Loucy (cell line): ENCODE data around the gene KRTAP10-10.

ENCODE experiments used
- H2AFZ ChIP-seq: fragments of 200-600 bp; sonication (generic); 2 replicates; pipeline ENCODE4 v1.6.0; 2016; ENCODE audit warnings: antibody characterized with exemption, mild to moderate bottlenecking, low read length, moderate library complexity
- H3F3A ChIP-seq: fragments of 200-600 bp; 2 replicates; pipeline ENCODE4 v1.6.0; 2016; ENCODE audit warnings: antibody characterized with exemption, low read depth, mild to moderate bottlenecking
- H3K27me3 ChIP-seq: fragments of 200-600 bp; sonication (generic); 2 replicates; pipeline ENCODE4 v1.6.1; 2014; ENCODE audit warnings: low read length, mild to moderate bottlenecking; ENCODE audit not compliant: insufficient read depth, poor library complexity, severe bottlenecking
- H3K36me3 ChIP-seq: fragments of 200-600 bp; sonication (generic); 2 replicates; pipeline ENCODE4 v1.6.1; 2016; ENCODE audit warnings: low read length; ENCODE audit not compliant: insufficient read depth
- H3K4me1 ChIP-seq: fragments of 200-600 bp; sonication (generic); 2 replicates; pipeline ENCODE4 v1.5.1; 2014; ENCODE audit warnings: low read length, mild to moderate bottlenecking; ENCODE audit not compliant: insufficient read depth, poor library complexity, severe bottlenecking
- H3K4me2 ChIP-seq: fragments of 200-600 bp; sonication (generic); 2 replicates; pipeline ENCODE4 v1.6.0; 2014; ENCODE audit warnings: antibody characterized with exemption, low read length, low read depth, mild to moderate bottlenecking; ENCODE audit not compliant: poor library complexity, severe bottlenecking
- H3K4me3 ChIP-seq: fragments of 200-600 bp; sonication (generic); 2 replicates; pipeline ENCODE4 v1.5.1; 2014; ENCODE audit warnings: low read length, mild to moderate bottlenecking, mixed read lengths; ENCODE audit not compliant: poor library complexity, severe bottlenecking
- H3K79me2 ChIP-seq: fragments of 200-600 bp; sonication (generic); 2 replicates; pipeline ENCODE4 v1.6.1; 2014; ENCODE audit warnings: low read length; ENCODE audit not compliant: insufficient read depth
- H3K9ac ChIP-seq: fragments of 200-600 bp; sonication (generic); 2 replicates; pipeline ENCODE4 v1.6.0; 2014; ENCODE audit warnings: mild to moderate bottlenecking, low read depth, low read length, moderate library complexity; ENCODE audit not compliant: poor library complexity, severe bottlenecking
- H3K9me2 ChIP-seq: fragments of 200-600 bp; sonication (generic); replicated peaks from 2 replicates; pipeline ENCODE4 v1.6.1; 2016; ENCODE audit warnings: low read depth, low read length, mixed read lengths
- H3K9me3 ChIP-seq: fragments of 200-600 bp; sonication (generic); 2 replicates; pipeline ENCODE4 v1.6.1; 2014; ENCODE audit warnings: mild to moderate bottlenecking, antibody characterized with exemption, low read length, low read depth; ENCODE audit not compliant: insufficient read depth
- H4K20me1 ChIP-seq: fragments of 200-600 bp; sonication (generic); 2 replicates; pipeline ENCODE4 v1.6.0; 2014; ENCODE audit warnings: antibody characterized with exemption, low read length, mild to moderate bottlenecking; ENCODE audit not compliant: insufficient read depth, poor library complexity, severe bottlenecking
- CTCF ChIP-seq: fragments of 200-600 bp; sonication (generic); conservative IDR thresholded peaks from 2 replicates; pipeline ENCODE4 v1.5.1; 2014; ENCODE audit warnings: mild to moderate bottlenecking, antibody characterized with exemption, low read length
- EZH2phosphoT487 ChIP-seq: fragments of 200-600 bp; IDR thresholded peaks from 2 replicates; pipeline ENCODE4 v1.6.1; 2018; ENCODE audit warnings: antibody characterized with exemption, mild to moderate bottlenecking, moderate library complexity, borderline replicate concordance

The KRTAP10-10 gene

GRCh38 chr21:44637018-44637850 is at the start of gene KRTAP10-10:
Gene KRTAP10-10 (plus strand): TSS chr21:44637356. CDS start chr21:44637418, 62 bp downstream.
- H2AFZ ChIP-seq: no peak within 1 kb of the TSS
- no peak within 1 kb of the TSS for H3K4me2 ChIP-seq
- H3K9me2 ChIP-seq: no peaks in the 10 kb centered on the region
- H3K79me2 ChIP-seq: no peaks in the 10 kb centered on the region
- TF ChIP-seq CTCF (no peak), EZH2phosphoT487 (no peak)
- H3K36me3 ChIP-seq: no peaks in the 10 kb centered on the region
- peaks cover 6% of the 10 kb centered on the region; the same call in 1 of the 2 replicates for H3K9me3 ChIP-seq
- no peaks in the 10 kb centered on the region for H3K27me3 ChIP-seq
- H4K20me1 ChIP-seq: no peaks in the 10 kb centered on the region
- H3K4me3 ChIP-seq: no peak within 1 kb of the TSS
- no peak within 1 kb of the TSS for H3K9ac ChIP-seq
- H3F3A ChIP-seq: no peaks in the 10 kb centered on the region
- H3K4me1 ChIP-seq: no peaks in the 10 kb centered on the region

- Histone ChIP-seq H2AFZ (no peak overlapping the region), H3K27me3 (no peaks in the 10 kb centered on the region), H4K20me1 (no peaks in the 10 kb centered on the region), H3K9ac (no peak overlapping the region), H3K9me2 (no peaks in the 10 kb centered on the region), H3K4me3 (no peak overlapping the region), H3K4me1 (no peaks in the 10 kb centered on the region), H3K79me2 (no peaks in the 10 kb centered on the region), H3K4me2 (no peak overlapping the region), H3F3A (no peaks in the 10 kb centered on the region), H3K36me3 (no peaks in the 10 kb centered on the region), H3K9me3 (no peaks in the 10 kb centered on the region)
- no peak for TF ChIP-seq CTCF
- no peak for TF ChIP-seq EZH2phosphoT487
Observed at GRCh38 chr21:44589094-44589493, 48.1 kb upstream of the KRTAP10-10 start.

- H3K27me3 ChIP-seq: no peaks in the 10 kb centered on the region
- no peaks in the 10 kb centered on the region for H3K36me3 ChIP-seq
- H3K4me2 ChIP-seq: no peak overlapping the region
- no peaks in the 10 kb centered on the region for H3F3A ChIP-seq
- no peak overlapping the region for H3K4me3 ChIP-seq
- no peak overlapping the region for H3K9ac ChIP-seq
- H2AFZ ChIP-seq: no peak overlapping the region
- no peaks in the 10 kb centered on the region for H3K4me1 ChIP-seq
- no peaks in the 10 kb centered on the region for H3K79me2 ChIP-seq
- no peak for TF ChIP-seq CTCF
- no peak for TF ChIP-seq EZH2phosphoT487
- no peaks in the 10 kb centered on the region for H3K9me3 ChIP-seq
- no peaks in the 10 kb centered on the region for H3K9me2 ChIP-seq
- no peaks in the 10 kb centered on the region for H4K20me1 ChIP-seq
Observed at GRCh38 chr21:44589586-44590305, 47.4 kb upstream of the KRTAP10-10 start.
